Myocyte (in vitro differentiated cells): ENCODE data around the gene CCDC92. TPM values are rescaled to one million over a fixed set of nuclear protein-coding genes. Genes with fewer than 3 reads are reported as not detected.
"Not testable (repeated sequence)": the region's sequence is repeated elsewhere in the genome, so short reads cannot be mapped to it uniquely, and the experiment has no call there.

Experiments
- DNase-seq: peaks from one replicate; pipeline ENCODE4 v3.0.0-alpha.2; 2012; ENCODE audit warnings: low read depth
- total RNA-seq: library from RNA; depleted of rRNA; stranded (reverse); fragments of >200 nt; gene quantifications from 2 replicates; pipeline ENCODE4 v1.2.3, GENCODE V29; 2014

Gene CCDC92
- total RNA-seq, 1 donor from 2014 or later: 21.1 TPM

- DNase-seq: no peak
These were observed 35.5 kb downstream of the CCDC92 start for GRCh38 chr12:123936956-123937706.

- no peak for DNase-seq
These were observed 36.2 kb downstream of the CCDC92 start for GRCh38 chr12:123936471-123936870.

GRCh38 chr12:123935956-123936355 is 36.7 kb downstream of the CCDC92 start:
- DNase-seq: no peak

GRCh38 chr12:123934829-123935228 is 37.8 kb downstream of the CCDC92 start:
- DNase-seq: peak; percentile 67

- no peak for DNase-seq
These were observed 38.5 kb downstream of the CCDC92 start for GRCh38 chr12:123934016-123934620.

GRCh38 chr12:123933214-123933613 is 39.4 kb downstream of the CCDC92 start:
- DNase-seq: no peak

- DNase-seq: no peak
These were observed 40.8 kb downstream of the CCDC92 start for GRCh38 chr12:123931686-123932321.

- DNase-seq: peak; percentile 79
These were observed 42.6 kb downstream of the CCDC92 start for GRCh38 chr12:123929946-123930583.

- DNase-seq: no peak
These were observed 43.7 kb downstream of the CCDC92 start for GRCh38 chr12:123928897-123929296.

GRCh38 chr12:123928274-123928865 is 44.3 kb downstream of the CCDC92 start:
- peak; percentile 47 for DNase-seq

- DNase-seq: no peak
These were observed 48.1 kb downstream of the CCDC92 start for GRCh38 chr12:123924539-123924938.

- no peak for DNase-seq
These were observed 48.7 kb downstream of the CCDC92 start for GRCh38 chr12:123923927-123924326.

GRCh38 chr12:123923038-123923437 is 49.6 kb downstream of the CCDC92 start:
- no peak for DNase-seq

- DNase-seq: no peak
These were observed 52.7 kb downstream of the CCDC92 start for GRCh38 chr12:123919980-123920360.

- DNase-seq: no peak
These were observed 55.2 kb downstream of the CCDC92 start for GRCh38 chr12:123917337-123917850.

- DNase-seq: no peak
These were observed 55.9 kb downstream of the CCDC92 start for GRCh38 chr12:123916729-123917128.

- DNase-seq: no peak
These were observed 57.8 kb downstream of the CCDC92 start for GRCh38 chr12:123914726-123915333.

GRCh38 chr12:123912415-123913380 is 59.9 kb downstream of the CCDC92 start:
- no peak for DNase-seq

- DNase-seq: not testable (repeated sequence)
These were observed 60.8 kb downstream of the CCDC92 start for GRCh38 chr12:123911672-123912409.
